WTC11 (cell line): ENCODE data around the gene MYO5C. TPM values are rescaled to one million over a fixed set of nuclear protein-coding genes. Genes with fewer than 3 reads are reported as not detected.
A peak's percentile ranks its signal among the peaks of the same experiment; 100 is the strongest.

Source experiments
- ATAC-seq: fragments of 200-7000 bp; cut with Tn5 transposase; 2 replicates; pipeline ENCODE4 v1.10.0; 2021; ENCODE audit warnings: mild to moderate bottlenecking, moderate library complexity
- CTCF ChIA-PET: fragments of 300-600 bp; sonication (Branson Sonifier 250); formaldehyde crosslinking; loops from one replicate; lab custom pipeline; 2021; ENCODE audit warnings: antibody characterized with exemption; lab: Charles Lee
- POLR2A ChIA-PET: fragments of 350-600 bp; sonication (Branson Sonifier 250); formaldehyde crosslinking; loops from one replicate; lab custom pipeline; 2021; ENCODE audit warnings: antibody characterized with exemption; lab: Charles Lee
- DNase-seq: peaks from one replicate; pipeline ENCODE4 v3.0.0; 2021; ENCODE audit warnings: low spot score
- H3K27ac Mint-ChIP-seq: 2 replicates; pipeline ENCODE4 v1.8.0; 2021; ENCODE audit warnings: mixed read lengths
- H3K27me3 Mint-ChIP-seq: 2 replicates; pipeline ENCODE4 v1.8.0; 2021; ENCODE audit warnings: low read depth, mild to moderate bottlenecking, moderate library complexity, mixed read lengths
- H3K36me3 Mint-ChIP-seq: 2 replicates; pipeline ENCODE4 v1.8.0; 2021; ENCODE audit warnings: mixed read lengths
- H3K4me1 Mint-ChIP-seq: 2 replicates; pipeline ENCODE4 v1.8.0; 2022; ENCODE audit warnings: mixed read lengths
- H3K4me3 Mint-ChIP-seq: 2 replicates; pipeline ENCODE4 v1.8.0; 2021; ENCODE audit warnings: mild to moderate bottlenecking, moderate library complexity, mixed read lengths
- H3K9me3 Mint-ChIP-seq: 2 replicates; pipeline ENCODE4 v1.8.0; 2021; ENCODE audit warnings: mixed read lengths
- ETV6 ChIP-seq: sonication (generic); formaldehyde crosslinking; IDR thresholded peaks from 2 replicates; pipeline ENCODE4 v1.8.1; 2022; ENCODE audit warnings: mild to moderate bottlenecking, missing genetic modification reagents
- GABPB1 ChIP-seq: sonication (generic); formaldehyde crosslinking; IDR thresholded peaks from 2 replicates; pipeline ENCODE4 v1.8.1; 2023; ENCODE audit warnings: mild to moderate bottlenecking, missing genetic modification reagents
- JAZF1 ChIP-seq: fragments of 250-450 bp; sonication (Bioruptor Pico); IDR thresholded peaks from 2 replicates; pipeline ENCODE4 v1.9.0; 2021; ENCODE audit warnings: moderate library complexity, mild to moderate bottlenecking, inconsistent platforms
- MXD4 ChIP-seq: fragments of 250-450 bp; sonication (Bioruptor Pico); IDR thresholded peaks from 2 replicates; pipeline ENCODE4 v1.8.0; 2021; ENCODE audit warnings: mild to moderate bottlenecking, moderate library complexity, borderline replicate concordance
- MYBL2 ChIP-seq: sonication (generic); formaldehyde crosslinking; IDR thresholded peaks from 2 replicates; pipeline ENCODE4 v1.8.1; 2023; ENCODE audit warnings: mild to moderate bottlenecking, moderate library complexity, missing genetic modification reagents
- NFATC4 ChIP-seq: fragments of 250-450 bp; sonication (Bioruptor Pico); IDR thresholded peaks from 2 replicates; pipeline ENCODE4 v1.9.0; 2021; ENCODE audit warnings: mild to moderate bottlenecking
- NFE2L1 ChIP-seq: sonication (generic); formaldehyde crosslinking; IDR thresholded peaks from 2 replicates; pipeline ENCODE4 v1.8.1; 2023; ENCODE audit warnings: missing genetic modification reagents
- NR1H2 ChIP-seq: sonication (generic); formaldehyde crosslinking; IDR thresholded peaks from 2 replicates; pipeline ENCODE4 v1.9.0; 2021; ENCODE audit warnings: mild to moderate bottlenecking, moderate library complexity, missing genetic modification reagents
- SMAD3 ChIP-seq: sonication (generic); formaldehyde crosslinking; IDR thresholded peaks from 2 replicates; pipeline ENCODE4 v1.8.0; 2022; ENCODE audit warnings: missing genetic modification reagents, mild to moderate bottlenecking, borderline replicate concordance
- SMAD4 ChIP-seq: sonication (generic); formaldehyde crosslinking; IDR thresholded peaks from 2 replicates; pipeline ENCODE4 v1.8.0; 2022; ENCODE audit warnings: mild to moderate bottlenecking, missing genetic modification reagents
- SP1 ChIP-seq: sonication (generic); formaldehyde crosslinking; conservative IDR thresholded peaks from 2 replicates; pipeline ENCODE4 v1.8.1; 2022; ENCODE audit warnings: missing genetic modification reagents
- ZNF232 ChIP-seq: sonication (generic); formaldehyde crosslinking; IDR thresholded peaks from 2 replicates; pipeline ENCODE4 v1.8.0; 2022; ENCODE audit warnings: mild to moderate bottlenecking, missing genetic modification reagents
- ZNF396 ChIP-seq: fragments of 250-450 bp; sonication (Bioruptor Pico); IDR thresholded peaks from 2 replicates; pipeline ENCODE4 v1.8.0; 2021; ENCODE audit warnings: mild to moderate bottlenecking, moderate library complexity, borderline replicate concordance
- total RNA-seq: library from RNA; stranded (reverse); gene quantifications from 3 replicates; pipeline ENCODE4 v1.2.3, GENCODE V29; 2021
- TF ChIP-seq, protein P1 (sequence below): sonication (generic); formaldehyde crosslinking; IDR thresholded peaks from 2 replicates; pipeline ENCODE4 v1.8.1; 2022; ENCODE audit warnings: low read depth, missing genetic modification reagents, borderline replicate concordance
- TF ChIP-seq, protein P2 (sequence below): sonication (generic); formaldehyde crosslinking; IDR thresholded peaks from 2 replicates; pipeline ENCODE4 v1.8.0; 2022; ENCODE audit warnings: mild to moderate bottlenecking, missing genetic modification reagents
- TF ChIP-seq, protein P3 (sequence below): sonication (generic); formaldehyde crosslinking; IDR thresholded peaks from 2 replicates; pipeline ENCODE4 v1.8.0; 2022; ENCODE audit warnings: missing genetic modification reagents
- TF ChIP-seq, protein P4 (sequence below): sonication (generic); formaldehyde crosslinking; IDR thresholded peaks from 2 replicates; pipeline ENCODE4 v1.8.1; 2023; ENCODE audit warnings: mild to moderate bottlenecking, missing genetic modification reagents, borderline replicate concordance
- TF ChIP-seq, protein P5 (sequence below): fragments of 250-450 bp; sonication (Bioruptor Pico); IDR thresholded peaks from 2 replicates; pipeline ENCODE4 v2.1.2; 2022; ENCODE audit warnings: mild to moderate bottlenecking, moderate library complexity
- TF ChIP-seq, protein P6 (sequence below): sonication (generic); formaldehyde crosslinking; IDR thresholded peaks from 2 replicates; pipeline ENCODE4 v1.8.0; 2022; ENCODE audit warnings: mild to moderate bottlenecking, missing genetic modification reagents
- TF ChIP-seq, protein P7 (sequence below): sonication (generic); formaldehyde crosslinking; IDR thresholded peaks from 2 replicates; pipeline ENCODE4 v1.8.1; 2023; ENCODE audit warnings: mild to moderate bottlenecking, missing genetic modification reagents

Gene MYO5C
- total RNA-seq, 1 experiment from 2014 or later, result 25.3 TPM

DNA sequence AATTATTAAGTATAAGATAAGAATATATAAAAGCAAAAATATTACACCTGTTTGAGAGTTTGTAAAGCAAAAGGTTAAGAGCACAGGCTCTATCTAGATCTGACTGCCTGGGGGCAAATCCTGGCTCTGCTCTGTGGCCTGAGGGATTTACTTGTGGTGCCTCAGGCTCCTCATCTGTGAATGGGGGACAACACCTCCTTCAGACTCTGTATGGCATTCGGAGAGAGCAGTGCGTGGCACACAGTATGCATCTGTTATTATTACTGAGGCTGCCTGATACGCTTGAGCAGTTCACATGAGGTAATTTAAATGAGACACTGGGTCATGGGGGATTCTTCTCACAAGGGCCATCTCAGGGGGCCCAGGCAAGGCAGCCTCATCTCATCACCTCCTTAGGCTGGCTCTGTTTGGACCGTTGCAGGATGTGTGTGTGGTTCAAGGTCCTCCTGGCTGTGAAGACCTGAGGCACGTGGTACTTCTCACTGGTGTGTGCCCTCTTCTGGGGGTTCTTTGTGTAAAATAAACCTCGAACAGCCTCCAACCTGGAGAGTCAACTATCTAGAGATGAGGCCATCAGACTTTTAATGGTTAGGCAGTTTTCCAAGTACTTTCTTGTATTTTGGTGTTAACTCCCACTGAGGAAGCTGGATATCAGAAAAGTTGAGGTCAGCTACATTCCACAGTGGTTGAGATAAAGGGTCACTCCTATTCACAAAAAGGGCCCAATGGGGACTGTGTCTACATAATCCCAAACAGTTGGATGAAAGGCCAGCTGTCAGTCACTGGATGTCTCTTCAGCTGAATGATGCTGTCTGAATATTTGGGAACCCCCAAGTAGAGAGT lies 113.4 kb downstream of the MYO5C start:
- no peaks in the 10 kb centered on the region for H3K9me3 Mint-ChIP-seq
- ChIA-PET POLR2A (no interaction called here), CTCF (interaction anchor here (0.7 to 7.5 kb wide), 5 partner anchors 8 to 45 kb away, joined by 4 to 80 read pairs (median 8); no protein-coding TSS in a partner anchor)
- peaks cover 22% of the 10 kb centered on the region for H3K27me3 Mint-ChIP-seq
- H3K36me3 Mint-ChIP-seq, result no peaks in the 10 kb centered on the region
- TF ChIP-seq NR1H2 (no peak), SMAD3 (CRISPR knock-in tag) (no peak), NFE2L1 (CRISPR knock-in tag) (no peak), GABPB1 (CRISPR knock-in tag) (no peak), MXD4 (CRISPR knock-in tag) (no peak), MYBL2 (CRISPR knock-in tag) (no peak), ZNF396 (CRISPR knock-in tag) (no peak)
- TF ChIP-seq, protein P1, sequence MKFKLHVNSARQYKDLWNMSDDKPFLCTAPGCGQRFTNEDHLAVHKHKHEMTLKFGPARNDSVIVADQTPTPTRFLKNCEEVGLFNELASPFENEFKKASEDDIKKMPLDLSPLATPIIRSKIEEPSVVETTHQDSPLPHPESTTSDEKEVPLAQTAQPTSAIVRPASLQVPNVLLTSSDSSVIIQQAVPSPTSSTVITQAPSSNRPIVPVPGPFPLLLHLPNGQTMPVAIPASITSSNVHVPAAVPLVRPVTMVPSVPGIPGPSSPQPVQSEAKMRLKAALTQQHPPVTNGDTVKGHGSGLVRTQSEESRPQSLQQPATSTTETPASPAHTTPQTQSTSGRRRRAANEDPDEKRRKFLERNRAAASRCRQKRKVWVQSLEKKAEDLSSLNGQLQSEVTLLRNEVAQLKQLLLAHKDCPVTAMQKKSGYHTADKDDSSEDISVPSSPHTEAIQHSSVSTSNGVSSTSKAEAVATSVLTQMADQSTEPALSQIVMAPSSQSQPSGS (CRISPR knock-in tag), result no peak
- TF ChIP-seq, protein P2, sequence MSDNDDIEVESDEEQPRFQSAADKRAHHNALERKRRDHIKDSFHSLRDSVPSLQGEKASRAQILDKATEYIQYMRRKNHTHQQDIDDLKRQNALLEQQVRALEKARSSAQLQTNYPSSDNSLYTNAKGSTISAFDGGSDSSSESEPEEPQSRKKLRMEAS (CRISPR knock-in tag), result no peak
- TF ChIP-seq, protein P3, sequence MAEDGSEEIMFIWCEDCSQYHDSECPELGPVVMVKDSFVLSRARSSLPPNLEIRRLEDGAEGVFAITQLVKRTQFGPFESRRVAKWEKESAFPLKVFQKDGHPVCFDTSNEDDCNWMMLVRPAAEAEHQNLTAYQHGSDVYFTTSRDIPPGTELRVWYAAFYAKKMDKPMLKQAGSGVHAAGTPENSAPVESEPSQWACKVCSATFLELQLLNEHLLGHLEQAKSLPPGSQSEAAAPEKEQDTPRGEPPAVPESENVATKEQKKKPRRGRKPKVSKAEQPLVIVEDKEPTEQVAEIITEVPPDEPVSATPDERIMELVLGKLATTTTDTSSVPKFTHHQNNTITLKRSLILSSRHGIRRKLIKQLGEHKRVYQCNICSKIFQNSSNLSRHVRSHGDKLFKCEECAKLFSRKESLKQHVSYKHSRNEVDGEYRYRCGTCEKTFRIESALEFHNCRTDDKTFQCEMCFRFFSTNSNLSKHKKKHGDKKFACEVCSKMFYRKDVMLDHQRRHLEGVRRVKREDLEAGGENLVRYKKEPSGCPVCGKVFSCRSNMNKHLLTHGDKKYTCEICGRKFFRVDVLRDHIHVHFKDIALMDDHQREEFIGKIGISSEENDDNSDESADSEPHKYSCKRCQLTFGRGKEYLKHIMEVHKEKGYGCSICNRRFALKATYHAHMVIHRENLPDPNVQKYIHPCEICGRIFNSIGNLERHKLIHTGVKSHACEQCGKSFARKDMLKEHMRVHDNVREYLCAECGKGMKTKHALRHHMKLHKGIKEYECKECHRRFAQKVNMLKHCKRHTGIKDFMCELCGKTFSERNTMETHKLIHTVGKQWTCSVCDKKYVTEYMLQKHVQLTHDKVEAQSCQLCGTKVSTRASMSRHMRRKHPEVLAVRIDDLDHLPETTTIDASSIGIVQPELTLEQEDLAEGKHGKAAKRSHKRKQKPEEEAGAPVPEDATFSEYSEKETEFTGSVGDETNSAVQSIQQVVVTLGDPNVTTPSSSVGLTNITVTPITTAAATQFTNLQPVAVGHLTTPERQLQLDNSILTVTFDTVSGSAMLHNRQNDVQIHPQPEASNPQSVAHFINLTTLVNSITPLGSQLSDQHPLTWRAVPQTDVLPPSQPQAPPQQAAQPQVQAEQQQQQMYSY, result no peak
- TF ChIP-seq, protein P4, sequence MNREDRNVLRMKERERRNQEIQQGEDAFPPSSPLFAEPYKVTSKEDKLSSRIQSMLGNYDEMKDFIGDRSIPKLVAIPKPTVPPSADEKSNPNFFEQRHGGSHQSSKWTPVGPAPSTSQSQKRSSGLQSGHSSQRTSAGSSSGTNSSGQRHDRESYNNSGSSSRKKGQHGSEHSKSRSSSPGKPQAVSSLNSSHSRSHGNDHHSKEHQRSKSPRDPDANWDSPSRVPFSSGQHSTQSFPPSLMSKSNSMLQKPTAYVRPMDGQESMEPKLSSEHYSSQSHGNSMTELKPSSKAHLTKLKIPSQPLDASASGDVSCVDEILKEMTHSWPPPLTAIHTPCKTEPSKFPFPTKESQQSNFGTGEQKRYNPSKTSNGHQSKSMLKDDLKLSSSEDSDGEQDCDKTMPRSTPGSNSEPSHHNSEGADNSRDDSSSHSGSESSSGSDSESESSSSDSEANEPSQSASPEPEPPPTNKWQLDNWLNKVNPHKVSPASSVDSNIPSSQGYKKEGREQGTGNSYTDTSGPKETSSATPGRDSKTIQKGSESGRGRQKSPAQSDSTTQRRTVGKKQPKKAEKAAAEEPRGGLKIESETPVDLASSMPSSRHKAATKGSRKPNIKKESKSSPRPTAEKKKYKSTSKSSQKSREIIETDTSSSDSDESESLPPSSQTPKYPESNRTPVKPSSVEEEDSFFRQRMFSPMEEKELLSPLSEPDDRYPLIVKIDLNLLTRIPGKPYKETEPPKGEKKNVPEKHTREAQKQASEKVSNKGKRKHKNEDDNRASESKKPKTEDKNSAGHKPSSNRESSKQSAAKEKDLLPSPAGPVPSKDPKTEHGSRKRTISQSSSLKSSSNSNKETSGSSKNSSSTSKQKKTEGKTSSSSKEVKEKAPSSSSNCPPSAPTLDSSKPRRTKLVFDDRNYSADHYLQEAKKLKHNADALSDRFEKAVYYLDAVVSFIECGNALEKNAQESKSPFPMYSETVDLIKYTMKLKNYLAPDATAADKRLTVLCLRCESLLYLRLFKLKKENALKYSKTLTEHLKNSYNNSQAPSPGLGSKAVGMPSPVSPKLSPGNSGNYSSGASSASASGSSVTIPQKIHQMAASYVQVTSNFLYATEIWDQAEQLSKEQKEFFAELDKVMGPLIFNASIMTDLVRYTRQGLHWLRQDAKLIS (CRISPR knock-in tag), result no peak
- H3K4me1 Mint-ChIP-seq, result peaks cover 27% of the 10 kb centered on the region
- ATAC-seq, result no peak
- H3K27ac Mint-ChIP-seq, result no peak overlapping the region
- no peak for DNase-seq
- no peak overlapping the region for H3K4me3 Mint-ChIP-seq

DNA sequence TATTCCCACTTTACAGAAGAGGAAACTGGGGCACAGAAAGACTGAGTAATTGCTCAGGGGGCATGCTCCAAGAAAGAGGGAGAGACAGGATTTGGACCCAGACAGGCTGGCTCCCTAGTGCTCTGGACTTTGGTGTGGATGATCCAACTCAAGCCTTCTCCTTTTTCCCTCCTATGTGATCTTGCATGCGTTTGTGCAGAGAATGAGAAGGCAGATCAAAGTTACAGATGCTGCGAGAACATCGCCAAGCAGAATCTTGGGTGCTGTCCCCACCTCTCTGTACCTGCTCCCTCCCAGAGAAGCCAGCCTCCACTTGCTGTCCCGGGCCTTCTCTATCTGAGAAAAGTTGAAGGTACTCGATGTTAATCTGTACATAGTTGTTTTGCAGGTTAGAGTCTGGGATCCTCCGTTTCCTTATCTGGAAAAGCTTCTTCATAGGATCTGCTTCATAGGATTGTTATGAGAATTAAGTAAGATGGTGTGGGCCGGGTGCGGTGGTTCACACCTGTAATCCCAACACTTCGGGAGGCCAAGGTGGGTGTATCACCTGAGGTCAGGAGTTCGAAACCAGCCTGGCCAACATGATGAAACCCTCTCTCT lies 114.7 kb downstream of the MYO5C start:
- no peak for ATAC-seq
- no peak overlapping the region for H3K27ac Mint-ChIP-seq
- peaks cover 31% of the 10 kb centered on the region for H3K4me1 Mint-ChIP-seq
- ChIA-PET POLR2A (interaction anchor here (1.9 kb wide), 1 partner anchor 17 kb away, joined by 23 read pairs; no protein-coding TSS in a partner anchor), CTCF (interaction anchor here (2.7 to 4.1 kb wide), 3 partner anchors 17 to 47 kb away, joined by 8 to 37 read pairs (median 27); no protein-coding TSS in a partner anchor)
- peak overlapping the region; percentile 94 for H3K4me3 Mint-ChIP-seq
- no peak for DNase-seq
- H3K9me3 Mint-ChIP-seq, result no peaks in the 10 kb centered on the region
- no peaks in the 10 kb centered on the region for H3K36me3 Mint-ChIP-seq
- H3K27me3 Mint-ChIP-seq, result peaks cover 22% of the 10 kb centered on the region
- no peak for TF ChIP-seq JAZF1 (CRISPR knock-in tag)
- no peak for TF ChIP-seq ETV6 (CRISPR knock-in tag)
- TF ChIP-seq, protein P5, sequence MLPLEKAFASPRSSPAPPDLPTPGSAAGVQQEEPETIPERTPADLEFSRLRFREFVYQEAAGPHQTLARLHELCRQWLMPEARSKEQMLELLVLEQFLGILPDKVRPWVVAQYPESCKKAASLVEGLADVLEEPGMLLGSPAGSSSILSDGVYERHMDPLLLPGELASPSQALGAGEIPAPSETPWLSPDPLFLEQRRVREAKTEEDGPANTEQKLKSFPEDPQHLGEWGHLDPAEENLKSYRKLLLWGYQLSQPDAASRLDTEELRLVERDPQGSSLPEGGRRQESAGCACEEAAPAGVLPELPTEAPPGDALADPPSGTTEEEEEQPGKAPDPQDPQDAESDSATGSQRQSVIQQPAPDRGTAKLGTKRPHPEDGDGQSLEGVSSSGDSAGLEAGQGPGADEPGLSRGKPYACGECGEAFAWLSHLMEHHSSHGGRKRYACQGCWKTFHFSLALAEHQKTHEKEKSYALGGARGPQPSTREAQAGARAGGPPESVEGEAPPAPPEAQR (CRISPR knock-in tag), result no peak
- no peak for TF ChIP-seq SP1
- TF ChIP-seq ZNF232 (CRISPR knock-in tag), result no peak
- TF ChIP-seq, protein P6, sequence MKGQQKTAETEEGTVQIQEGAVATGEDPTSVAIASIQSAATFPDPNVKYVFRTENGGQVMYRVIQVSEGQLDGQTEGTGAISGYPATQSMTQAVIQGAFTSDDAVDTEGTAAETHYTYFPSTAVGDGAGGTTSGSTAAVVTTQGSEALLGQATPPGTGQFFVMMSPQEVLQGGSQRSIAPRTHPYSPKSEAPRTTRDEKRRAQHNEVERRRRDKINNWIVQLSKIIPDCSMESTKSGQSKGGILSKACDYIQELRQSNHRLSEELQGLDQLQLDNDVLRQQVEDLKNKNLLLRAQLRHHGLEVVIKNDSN, result no peak
- TF ChIP-seq SMAD4 (CRISPR knock-in tag), result no peak
- TF ChIP-seq, protein P7, sequence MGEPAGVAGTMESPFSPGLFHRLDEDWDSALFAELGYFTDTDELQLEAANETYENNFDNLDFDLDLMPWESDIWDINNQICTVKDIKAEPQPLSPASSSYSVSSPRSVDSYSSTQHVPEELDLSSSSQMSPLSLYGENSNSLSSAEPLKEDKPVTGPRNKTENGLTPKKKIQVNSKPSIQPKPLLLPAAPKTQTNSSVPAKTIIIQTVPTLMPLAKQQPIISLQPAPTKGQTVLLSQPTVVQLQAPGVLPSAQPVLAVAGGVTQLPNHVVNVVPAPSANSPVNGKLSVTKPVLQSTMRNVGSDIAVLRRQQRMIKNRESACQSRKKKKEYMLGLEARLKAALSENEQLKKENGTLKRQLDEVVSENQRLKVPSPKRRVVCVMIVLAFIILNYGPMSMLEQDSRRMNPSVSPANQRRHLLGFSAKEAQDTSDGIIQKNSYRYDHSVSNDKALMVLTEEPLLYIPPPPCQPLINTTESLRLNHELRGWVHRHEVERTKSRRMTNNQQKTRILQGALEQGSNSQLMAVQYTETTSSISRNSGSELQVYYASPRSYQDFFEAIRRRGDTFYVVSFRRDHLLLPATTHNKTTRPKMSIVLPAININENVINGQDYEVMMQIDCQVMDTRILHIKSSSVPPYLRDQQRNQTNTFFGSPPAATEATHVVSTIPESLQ (CRISPR knock-in tag), result no peak
- TF ChIP-seq NFATC4 (CRISPR knock-in tag), result no peak
